ENCODE data around the gene PEX5L.
"Not testable (repeated sequence)": the region's sequence is repeated elsewhere in the genome, so short reads cannot be mapped to it uniquely, and the experiment has no call there.

The PEX5L gene

GRCh38 chr3:179801263-179801662 lies 235.5 kb downstream of the PEX5L start:
- ChIA-PET CTCF (no interaction called here), POLR2A (no interaction called here)
- DNase-seq (ENCODE audit: extremely low spot score) = no peak
- TF ChIP-seq TARDBP (IDR thresholded peaks at IDR 0.05) = no peak
- TF ChIP-seq ZNF384 (IDR thresholded peaks at IDR 0.05) = no peak

GRCh38 chr3:179797192-179797591 lies 239.5 kb downstream of the PEX5L start:
- POLR2A ChIA-PET = interaction anchor here (0.5 kb wide), 1 partner anchor 27 kb away, joined by 3 read pairs; no protein-coding TSS in a partner anchor
- no peak for DNase-seq (ENCODE audit: extremely low spot score)
- CTCF ChIA-PET = no interaction called here
- TF ChIP-seq CTBP1 (IDR thresholded peaks at IDR 0.05; ENCODE audit: borderline replicate concordance) = no peak
- TF ChIP-seq SP1 (IDR thresholded peaks at IDR 0.05) = no peak
- TF ChIP-seq PKNOX1 (IDR thresholded peaks at IDR 0.05) = no peak
- no peak for TF ChIP-seq FOXM1 (IDR thresholded peaks at IDR 0.05; ENCODE audit: borderline replicate concordance)
- TF ChIP-seq ARNT (IDR thresholded peaks at IDR 0.05) = no peak
- TF ChIP-seq FOXA1 (IDR thresholded peaks at IDR 0.05) = no peak
- no peak for TF ChIP-seq ELF4 (IDR thresholded peaks at IDR 0.05)
- no peak for TF ChIP-seq TARDBP (IDR thresholded peaks at IDR 0.05)
- TF ChIP-seq NFRKB (IDR thresholded peaks at IDR 0.05) = no peak
- TF ChIP-seq FOXK2 (IDR thresholded peaks at IDR 0.05) = no peak
- no peak for TF ChIP-seq ZNF384 (IDR thresholded peaks at IDR 0.05)
- TF ChIP-seq SUZ12 (IDR thresholded peaks at IDR 0.05) = no peak
- TF ChIP-seq BHLHE40 (IDR thresholded peaks at IDR 0.05; ENCODE audit: borderline replicate concordance) = no peak
- TF ChIP-seq L3MBTL2 (conservative IDR thresholded peaks at IDR 0.05) = no peak
- TF ChIP-seq HDGF (IDR thresholded peaks at IDR 0.05; ENCODE audit: borderline replicate concordance) = no peak
- TF ChIP-seq LEF1 (IDR thresholded peaks at IDR 0.05; ENCODE audit: borderline replicate concordance) = no peak

GRCh38 chr3:179796421-179796820 lies 240.3 kb downstream of the PEX5L start:
- TF ChIP-seq ARNT (IDR thresholded peaks at IDR 0.05) = no peak
- no peak for TF ChIP-seq BHLHE40 (IDR thresholded peaks at IDR 0.05; ENCODE audit: borderline replicate concordance)
- TF ChIP-seq FOXM1 (IDR thresholded peaks at IDR 0.05; ENCODE audit: borderline replicate concordance) = no peak
- no peak for TF ChIP-seq SUZ12 (IDR thresholded peaks at IDR 0.05)
- no peak for TF ChIP-seq L3MBTL2 (conservative IDR thresholded peaks at IDR 0.05)
- POLR2A ChIA-PET = no interaction called here
- DNase-seq (ENCODE audit: extremely low spot score) = no peak
- CTCF ChIA-PET = no interaction called here

GRCh38 chr3:179794355-179794754 lies 242.4 kb downstream of the PEX5L start:
- ChIA-PET CTCF (no interaction called here), POLR2A (no interaction called here)
- DNase-seq (ENCODE audit: extremely low spot score) = no peak
- TF ChIP-seq ARNT (IDR thresholded peaks at IDR 0.05) = no peak
- no peak for TF ChIP-seq SUZ12 (IDR thresholded peaks at IDR 0.05)
- no peak for TF ChIP-seq ELF4 (IDR thresholded peaks at IDR 0.05)
- TF ChIP-seq SP1 (IDR thresholded peaks at IDR 0.05) = no peak

- CTCF ChIA-PET = no interaction called here
- DNase-seq (ENCODE audit: extremely low spot score) = no peak
- POLR2A ChIA-PET = no interaction called here
Observed at GRCh38 chr3:179791793-179792192, 244.9 kb downstream of the PEX5L start.

GRCh38 chr3:179788996-179789395 lies 247.7 kb downstream of the PEX5L start:
- POLR2A ChIA-PET = no interaction called here
- TF ChIP-seq ZNF384 (IDR thresholded peaks at IDR 0.05) (no peak), NFRKB (IDR thresholded peaks at IDR 0.05) (no peak), L3MBTL2 (conservative IDR thresholded peaks at IDR 0.05) (no peak), ELF4 (IDR thresholded peaks at IDR 0.05) (no peak), SP1 (IDR thresholded peaks at IDR 0.05) (no peak), PKNOX1 (IDR thresholded peaks at IDR 0.05) (no peak), ARNT (IDR thresholded peaks at IDR 0.05) (no peak), FOXK2 (IDR thresholded peaks at IDR 0.05) (no peak), CTBP1 (IDR thresholded peaks at IDR 0.05; ENCODE audit: borderline replicate concordance) (no peak), HDGF (IDR thresholded peaks at IDR 0.05; ENCODE audit: borderline replicate concordance) (no peak), SUZ12 (IDR thresholded peaks at IDR 0.05) (no peak), FOXM1 (IDR thresholded peaks at IDR 0.05; ENCODE audit: borderline replicate concordance) (no peak), FOXA1 (IDR thresholded peaks at IDR 0.05) (no peak)
- CTCF ChIA-PET = no interaction called here
- no peak for DNase-seq (ENCODE audit: extremely low spot score)

More at GRCh38 chr3:179791793-179792192, 244.9 kb downstream of the PEX5L start:
- TF ChIP-seq ELF4 (IDR thresholded peaks at IDR 0.05) = no peak

GRCh38 chr3:179782841-179783240 lies 253.9 kb downstream of the PEX5L start:
- DNase-seq (ENCODE audit: extremely low spot score); CTCF ChIA-PET; POLR2A ChIA-PET: not testable (repeated sequence)

GRCh38 chr3:179775416-179776122 lies 261.2 kb downstream of the PEX5L start:
- CTCF ChIA-PET = no interaction called here
- DNase-seq (ENCODE audit: extremely low spot score) = no peak
- POLR2A ChIA-PET = no interaction called here
- TF ChIP-seq PKNOX1 (IDR thresholded peaks at IDR 0.05) = no peak
- no peak for TF ChIP-seq ZNF384 (IDR thresholded peaks at IDR 0.05)
- no peak for TF ChIP-seq ELF4 (IDR thresholded peaks at IDR 0.05)
- no peak for TF ChIP-seq FOXM1 (IDR thresholded peaks at IDR 0.05; ENCODE audit: borderline replicate concordance)
- no peak for TF ChIP-seq FOXA1 (IDR thresholded peaks at IDR 0.05)
- TF ChIP-seq ARNT (IDR thresholded peaks at IDR 0.05) = no peak
- no peak for TF ChIP-seq L3MBTL2 (conservative IDR thresholded peaks at IDR 0.05)
- TF ChIP-seq CTBP1 (IDR thresholded peaks at IDR 0.05; ENCODE audit: borderline replicate concordance) = no peak
- no peak for TF ChIP-seq SP1 (IDR thresholded peaks at IDR 0.05)
- TF ChIP-seq BHLHE40 (IDR thresholded peaks at IDR 0.05; ENCODE audit: borderline replicate concordance) = no peak

All from HEK293T (cell line).